T-helper 22 cell (primary cell): ENCODE results near the gene RBM7.

ENCODE experiments used
- DNase-seq: peaks from one replicate; pipeline ENCODE4 v3.0.0-alpha.2; 2020; ENCODE audit warnings: low read depth

RBM7 gene

GRCh38 chr11:114400216-114400914, at the start of gene RBM7, which contains the start of gene C11orf71:
TSS of gene RBM7 (plus strand) at chr11:114400666. CDS start at chr11:114400672, 6 bp downstream.
TSS of gene C11orf71 (minus strand) at chr11:114400511. CDS start at chr11:114400331, 180 bp downstream.
- peak; percentile 97 for DNase-seq

GRCh38 chr11:114353443-114353842, 47.0 kb upstream of the RBM7 start:
- no peak for DNase-seq

- no peak for DNase-seq
Observed at GRCh38 chr11:114354076-114354475, 46.4 kb upstream of the RBM7 start.

- DNase-seq: no peak
Observed at GRCh38 chr11:114358716-114359115, 41.8 kb upstream of the RBM7 start.

GRCh38 chr11:114359342-114359741, 41.1 kb upstream of the RBM7 start:
- DNase-seq: no peak

- no peak for DNase-seq
Observed at GRCh38 chr11:114362326-114362725, 38.1 kb upstream of the RBM7 start.

GRCh38 chr11:114362958-114363357, 37.5 kb upstream of the RBM7 start:
- DNase-seq: no peak

GRCh38 chr11:114366331-114367243, 33.9 kb upstream of the RBM7 start:
- DNase-seq: no peak

GRCh38 chr11:114367244-114367957, 33.1 kb upstream of the RBM7 start:
- DNase-seq: no peak

GRCh38 chr11:114368918-114369680, 31.4 kb upstream of the RBM7 start:
- DNase-seq: no peak

GRCh38 chr11:114375052-114375451, 25.4 kb upstream of the RBM7 start:
- no peak for DNase-seq

- no peak for DNase-seq
Observed at GRCh38 chr11:114377612-114378267, 22.7 kb upstream of the RBM7 start.

- no peak for DNase-seq
Observed at GRCh38 chr11:114379394-114380069, 20.9 kb upstream of the RBM7 start.

GRCh38 chr11:114382509-114382908, 18.0 kb upstream of the RBM7 start:
- no peak for DNase-seq

- no peak for DNase-seq
Observed at GRCh38 chr11:114384487-114384886, 16.0 kb upstream of the RBM7 start.

- DNase-seq: no peak
Observed at GRCh38 chr11:114386131-114386530, 14.3 kb upstream of the RBM7 start.

GRCh38 chr11:114386545-114386944, 13.9 kb upstream of the RBM7 start:
- no peak for DNase-seq

- no peak for DNase-seq
Observed at GRCh38 chr11:114392735-114393667, 7.5 kb upstream of the RBM7 start.

- no peak for DNase-seq
Observed at GRCh38 chr11:114395736-114396135, 4.7 kb upstream of the RBM7 start.
